Effector memory CD4-positive, alpha-beta T cell (primary cell): Measurements from ENCODE around the gene LAMC1.
A peak's percentile ranks its signal among the peaks of the same experiment; 100 is the strongest.

ENCODE experiments used
- DNase-seq, 3 donors: peaks; one replicate each; pipeline ENCODE4 v3.0.0-alpha.2; 2020
- H3K27ac ChIP-seq: 2 replicates; pipeline ENCODE4 v1.7.0; 2013; ENCODE audit warnings: mild to moderate bottlenecking, low read length, moderate library complexity; ENCODE audit not compliant: insufficient read depth, poor library complexity, severe bottlenecking
- H3K27me3 ChIP-seq: replicated peaks from 2 replicates; pipeline ENCODE4 v1.7.0; 2013; ENCODE audit warnings: mild to moderate bottlenecking, low read length; ENCODE audit not compliant: insufficient read depth, control insufficient read depth, poor library complexity, severe bottlenecking
- H3K36me3 ChIP-seq: 2 replicates; pipeline ENCODE4 v1.7.0; 2013; ENCODE audit warnings: mild to moderate bottlenecking, low read length, moderate library complexity; ENCODE audit not compliant: control insufficient read depth, insufficient read depth
- H3K4me1 ChIP-seq: 2 replicates; pipeline ENCODE4 v1.7.0; 2013; ENCODE audit warnings: low read length, mild to moderate bottlenecking; ENCODE audit not compliant: control insufficient read depth, insufficient read depth, poor library complexity, severe bottlenecking
- H3K4me3 ChIP-seq: 2 replicates; pipeline ENCODE4 v1.7.0; 2013; ENCODE audit warnings: low read length, low read depth, mild to moderate bottlenecking; ENCODE audit not compliant: insufficient read depth, poor library complexity, severe bottlenecking
- H3K9me3 ChIP-seq: 2 replicates; pipeline ENCODE4 v1.7.0; 2013; ENCODE audit warnings: mild to moderate bottlenecking, low read length, moderate library complexity; ENCODE audit not compliant: control insufficient read depth
- total RNA-seq, 3 donors: gene quantifications; one replicate each; lab custom pipeline; 2026; lab: John Stamatoyannopoulos, UW

Gene LAMC1
- 0.17 to 0.58 (median 0.44) reads per million in 3 donors for total RNA-seq

DNA sequence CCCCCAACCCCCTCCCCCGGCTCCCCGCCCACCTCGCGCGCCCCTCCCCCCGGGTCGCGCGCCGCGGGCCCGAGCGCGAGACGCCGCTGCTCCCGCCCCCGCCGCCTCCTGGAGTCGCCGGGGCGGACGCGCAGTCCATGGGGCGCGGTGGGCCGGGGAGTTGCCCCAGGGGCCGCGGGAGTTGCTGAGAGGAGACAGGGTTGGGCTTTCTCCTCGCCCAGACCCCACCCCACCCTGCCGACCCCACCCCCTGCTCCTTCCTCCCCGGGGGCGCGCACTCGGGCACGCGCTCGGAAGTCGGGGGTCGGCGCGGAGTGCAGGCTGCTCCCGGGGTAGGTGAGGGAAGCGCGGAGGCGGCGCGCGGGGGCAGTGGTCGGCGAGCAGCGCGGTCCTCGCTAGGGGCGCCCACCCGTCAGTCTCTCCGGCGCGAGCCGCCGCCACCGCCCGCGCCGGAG lies at the start of gene LAMC1:
Gene LAMC1 (plus strand): TSS at position 275 of the 455 bp plus-strand sequence. CDS start 297 bp downstream, outside the sequence.
- DNase-seq, result no peak
- Histone ChIP-seq H3K9me3 (no peaks in the 10 kb centered on the region), H3K27ac (no peak within 1 kb of the TSS), H3K4me1 (peaks cover 11% of the 10 kb centered on the region), H3K27me3 (peaks cover 16% of the 10 kb centered on the region), H3K36me3 (no peaks in the 10 kb centered on the region), H3K4me3 (peak within 1 kb of the TSS; percentile 40)

DNA sequence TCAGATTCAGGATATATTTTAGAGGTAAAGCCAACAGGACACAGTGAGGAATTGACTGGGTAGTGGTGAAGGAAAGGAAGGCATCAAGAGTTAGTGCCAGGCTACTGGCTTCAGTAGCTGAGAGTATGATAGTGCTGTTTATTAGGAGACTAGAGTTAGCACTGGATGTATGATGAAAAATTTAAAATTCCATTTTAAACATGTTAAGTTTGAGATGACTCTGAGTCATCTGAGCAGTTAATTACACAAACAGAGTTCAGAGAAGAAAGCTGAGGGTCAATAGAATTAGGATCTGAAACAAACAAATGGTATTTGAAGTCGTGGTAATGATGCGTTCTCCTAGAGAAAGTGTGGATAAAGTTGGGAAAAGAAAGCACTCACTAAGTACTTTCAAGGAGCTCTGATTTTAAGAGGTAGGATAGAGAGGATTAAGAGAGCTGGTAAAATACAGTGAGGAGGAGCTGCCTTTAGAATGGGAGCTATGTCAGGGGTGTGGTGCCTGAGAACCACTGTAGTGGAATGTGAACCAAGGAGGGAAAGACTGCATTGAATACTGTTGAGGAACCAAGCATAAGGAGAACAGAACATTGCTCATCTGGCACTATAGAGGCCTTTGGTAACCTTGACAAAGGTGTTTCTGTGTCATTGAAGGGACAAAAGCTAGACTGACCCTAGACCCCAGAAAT lies 48.6 kb upstream of the LAMC1 start:
- H3K27me3 ChIP-seq, result peaks cover 8% of the 10 kb centered on the region
- H3K27ac ChIP-seq, result no peak overlapping the region
- no peak for DNase-seq
- H3K4me3 ChIP-seq, result no peak overlapping the region
- no peaks in the 10 kb centered on the region for H3K36me3 ChIP-seq
- no peaks in the 10 kb centered on the region for H3K4me1 ChIP-seq
- H3K9me3 ChIP-seq, result no peaks in the 10 kb centered on the region

DNA sequence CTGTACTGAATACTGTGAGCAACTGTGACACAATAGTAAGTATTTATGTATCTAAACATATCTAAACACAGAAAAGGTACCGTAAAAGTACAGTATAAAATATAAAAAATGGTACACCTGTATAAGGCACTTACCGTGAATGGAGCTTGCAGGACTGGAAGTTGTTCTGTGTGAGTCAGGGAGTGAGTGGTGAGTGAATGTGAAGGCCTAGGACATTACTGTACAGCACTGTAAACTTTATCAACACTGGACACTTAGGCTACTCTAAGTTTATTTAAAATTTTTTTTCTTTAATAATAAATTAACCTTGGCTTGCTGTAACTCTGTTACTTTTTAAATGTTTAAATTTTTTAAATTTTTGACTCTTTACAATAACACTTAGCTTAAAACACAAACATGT lies 45.7 kb upstream of the LAMC1 start:
- Histone ChIP-seq H3K4me3 (no peak overlapping the region), H3K27ac (no peak overlapping the region), H3K4me1 (no peaks in the 10 kb centered on the region), H3K36me3 (no peaks in the 10 kb centered on the region), H3K9me3 (no peaks in the 10 kb centered on the region), H3K27me3 (peaks cover 4% of the 10 kb centered on the region)
- no peak for DNase-seq

DNA sequence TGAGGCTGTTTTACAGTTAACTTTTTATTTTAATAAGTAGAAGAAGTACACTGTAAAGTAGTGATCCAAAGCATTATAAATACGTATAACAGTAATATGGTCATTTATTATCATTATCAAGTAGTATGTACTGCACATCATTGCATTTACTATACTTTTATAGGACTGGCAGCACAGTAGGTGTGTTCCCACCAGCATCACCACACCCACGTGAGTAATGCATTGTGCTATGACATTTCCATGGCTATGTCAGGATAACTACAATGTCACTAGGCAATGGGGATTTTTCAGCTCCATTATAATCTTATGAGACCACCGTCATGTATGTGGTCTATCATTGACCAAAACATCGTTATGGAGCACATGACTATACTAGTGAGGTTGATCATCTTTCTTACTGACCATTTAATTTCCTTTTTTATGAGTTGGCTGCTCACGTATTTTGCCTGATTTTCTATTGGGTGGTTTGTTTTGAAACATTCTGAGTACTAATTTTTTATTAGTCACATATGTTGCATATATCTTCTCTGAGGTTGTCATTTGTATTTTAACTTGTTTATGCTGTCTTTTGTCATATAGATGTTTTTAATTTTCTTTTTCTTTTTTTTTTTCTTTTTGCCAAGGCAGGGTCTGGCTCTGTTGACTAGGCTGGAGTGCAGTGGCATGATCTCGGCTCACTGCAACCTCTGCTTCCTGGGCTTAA lies 44.9 kb upstream of the LAMC1 start:
- Histone ChIP-seq H3K4me1 (no peaks in the 10 kb centered on the region), H3K27ac (no peak overlapping the region)

DNA sequence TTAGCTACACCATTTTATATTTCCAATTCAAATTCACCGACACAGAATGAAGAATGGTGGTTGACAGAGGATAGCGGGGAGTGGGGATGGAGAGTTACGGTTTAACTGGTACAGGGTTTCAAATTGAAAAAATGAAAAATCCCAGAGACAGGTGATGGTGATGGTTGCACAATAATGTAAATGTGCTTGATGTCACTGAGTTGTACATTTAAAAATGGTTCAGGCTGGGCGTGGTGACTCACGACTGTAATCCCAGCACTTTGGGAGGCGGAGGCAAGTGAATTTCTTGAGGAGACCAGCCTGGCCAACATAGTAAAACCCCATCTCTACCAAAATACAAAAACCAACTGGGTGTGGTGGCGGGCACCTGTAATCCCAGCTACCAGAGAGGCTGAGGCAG lies 39.1 kb upstream of the LAMC1 start:
- Histone ChIP-seq H3K27me3 (no peaks in the 10 kb centered on the region), H3K36me3 (no peaks in the 10 kb centered on the region), H3K4me1 (no peaks in the 10 kb centered on the region), H3K4me3 (no peak overlapping the region), H3K27ac (no peak overlapping the region), H3K9me3 (no peaks in the 10 kb centered on the region)
- DNase-seq, result no peak

More for the DNA sequence above, 44.9 kb upstream of the LAMC1 start:
- no peak for DNase-seq
- Histone ChIP-seq H3K9me3 (no peaks in the 10 kb centered on the region), H3K36me3 (no peaks in the 10 kb centered on the region), H3K27me3 (peaks cover 4% of the 10 kb centered on the region), H3K4me3 (no peak overlapping the region)

DNA sequence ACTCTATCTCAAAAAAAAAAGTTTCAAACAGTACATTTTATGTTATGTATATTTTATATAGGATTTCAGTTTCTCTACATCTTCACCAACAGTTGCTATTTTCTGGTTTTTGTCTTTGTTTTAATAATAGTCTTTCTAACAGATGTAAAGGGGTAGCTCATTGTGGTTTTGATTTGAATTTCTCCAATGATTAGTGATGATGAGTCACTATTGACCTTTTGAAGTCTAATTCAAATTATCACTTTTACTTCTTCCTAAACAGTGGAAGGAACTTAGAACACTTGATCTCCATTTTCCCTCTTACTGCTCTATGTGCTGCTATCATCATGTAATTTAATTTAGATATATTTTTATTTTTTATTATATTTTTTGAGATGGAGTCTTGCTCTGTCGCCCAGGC lies 38.6 kb upstream of the LAMC1 start:
- H3K9me3 ChIP-seq, result no peaks in the 10 kb centered on the region
- no peak overlapping the region for H3K4me3 ChIP-seq
- H3K27me3 ChIP-seq, result no peaks in the 10 kb centered on the region
- no peak for DNase-seq
- H3K27ac ChIP-seq, result no peak overlapping the region
- no peaks in the 10 kb centered on the region for H3K4me1 ChIP-seq
- no peaks in the 10 kb centered on the region for H3K36me3 ChIP-seq

DNA sequence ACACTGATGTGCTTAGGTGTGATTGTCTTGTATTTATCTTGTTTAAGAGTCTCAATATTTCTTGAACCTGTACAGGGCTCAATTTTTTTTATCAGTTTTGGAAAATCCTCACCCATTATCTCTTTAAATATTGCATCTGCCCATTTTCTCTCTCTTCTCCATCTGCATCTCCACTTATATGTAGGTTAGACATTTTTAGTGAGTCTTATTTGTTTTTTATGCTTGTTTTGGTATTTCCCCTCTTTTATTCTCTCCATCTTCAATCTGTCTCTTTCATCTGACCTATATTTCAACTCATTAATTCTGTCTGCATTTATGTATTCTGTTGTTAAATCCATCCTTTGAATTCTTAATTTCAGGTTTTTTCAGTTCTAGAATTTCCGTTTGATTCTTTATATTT lies 37.3 kb upstream of the LAMC1 start:
- Histone ChIP-seq H3K4me1 (no peaks in the 10 kb centered on the region), H3K27ac (no peak overlapping the region), H3K36me3 (no peaks in the 10 kb centered on the region), H3K27me3 (no peaks in the 10 kb centered on the region), H3K4me3 (no peak overlapping the region), H3K9me3 (no peaks in the 10 kb centered on the region)
- DNase-seq, result no peak

DNA sequence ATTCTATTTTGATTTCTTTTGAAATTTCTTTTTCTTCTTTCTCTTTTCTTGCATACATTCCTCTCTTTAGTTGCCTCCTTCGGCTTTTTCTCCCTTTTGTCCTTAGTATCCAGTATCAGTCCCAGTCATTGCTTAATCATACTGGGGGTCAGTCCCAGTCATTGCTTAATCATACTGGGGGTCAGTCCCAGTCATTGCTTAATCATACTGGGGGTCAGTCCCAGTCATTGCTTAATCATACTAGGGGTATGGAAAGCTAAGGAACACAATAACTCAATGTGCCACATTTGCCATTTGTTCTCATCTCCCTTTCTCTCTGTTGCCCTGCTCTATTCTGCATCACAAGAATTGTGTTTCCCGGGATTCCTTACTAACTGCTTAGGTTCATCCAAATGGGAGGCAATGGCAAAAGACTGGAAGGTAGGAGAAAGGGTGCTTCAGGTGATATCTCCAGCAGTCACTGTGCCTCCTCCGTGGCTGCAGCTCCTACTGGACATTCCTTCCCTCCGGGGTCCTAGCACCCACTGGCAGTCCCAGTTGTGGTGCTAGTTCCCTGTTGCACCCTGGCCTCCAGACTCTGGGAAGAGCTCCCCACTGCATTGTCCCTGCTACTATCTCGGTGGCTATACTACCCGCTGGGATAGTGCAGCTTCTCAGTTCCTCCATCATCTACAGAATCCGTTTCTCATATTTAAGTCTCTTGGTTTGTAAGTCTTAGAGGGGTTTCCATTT lies 32.6 kb upstream of the LAMC1 start:
- DNase-seq, result no peak
- Histone ChIP-seq H3K4me3 (no peak overlapping the region), H3K4me1 (no peaks in the 10 kb centered on the region), H3K36me3 (no peaks in the 10 kb centered on the region), H3K27ac (no peak overlapping the region), H3K9me3 (no peaks in the 10 kb centered on the region), H3K27me3 (no peaks in the 10 kb centered on the region)

DNA sequence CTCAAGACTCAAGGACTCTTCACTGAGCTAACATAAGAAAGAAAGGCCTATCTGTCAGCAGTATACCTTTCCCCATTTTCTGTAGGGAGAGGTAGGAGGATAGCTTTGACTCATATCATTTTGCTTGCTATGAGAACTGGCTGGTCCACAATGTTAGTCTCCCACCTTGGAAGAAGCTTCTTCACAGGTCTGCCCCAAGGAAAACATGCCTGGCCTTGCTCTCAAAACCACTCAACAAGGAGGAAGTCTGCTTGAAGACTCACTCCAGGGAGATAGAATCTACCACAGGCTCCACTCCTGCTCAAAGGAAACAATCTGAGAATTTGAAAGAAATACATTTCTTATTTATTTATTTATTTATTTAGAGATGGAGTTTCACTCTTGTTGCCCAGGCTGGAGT lies 29.5 kb upstream of the LAMC1 start:
- no peaks in the 10 kb centered on the region for H3K36me3 ChIP-seq
- no peaks in the 10 kb centered on the region for H3K4me1 ChIP-seq
- no peak overlapping the region for H3K27ac ChIP-seq
- H3K9me3 ChIP-seq, result no peaks in the 10 kb centered on the region
- H3K4me3 ChIP-seq, result no peak overlapping the region
- no peak for DNase-seq
- no peaks in the 10 kb centered on the region for H3K27me3 ChIP-seq

DNA sequence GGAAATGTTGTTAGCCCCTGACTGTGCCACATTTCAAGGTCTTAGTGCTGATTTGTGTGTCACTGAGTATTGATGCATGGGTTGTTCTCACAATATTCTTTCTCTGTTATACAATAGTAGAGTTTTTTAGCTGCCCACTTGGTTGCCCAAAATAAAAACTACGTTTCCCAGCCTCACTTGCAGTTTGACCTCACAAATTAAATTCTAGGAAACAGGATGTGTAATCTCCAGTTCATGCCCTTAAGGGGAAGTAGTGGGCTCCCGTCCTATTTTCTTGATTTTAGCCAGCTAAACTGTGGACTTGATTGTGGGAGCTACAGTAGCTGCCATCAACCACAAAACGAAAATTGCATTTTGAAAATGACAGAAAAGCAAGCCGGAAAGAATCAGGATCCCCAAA lies 27.3 kb upstream of the LAMC1 start:
- H3K27me3 ChIP-seq, result no peaks in the 10 kb centered on the region
- no peaks in the 10 kb centered on the region for H3K9me3 ChIP-seq
- no peaks in the 10 kb centered on the region for H3K4me1 ChIP-seq
- no peak overlapping the region for H3K4me3 ChIP-seq
- no peak for DNase-seq
- H3K27ac ChIP-seq, result no peak overlapping the region
- H3K36me3 ChIP-seq, result no peaks in the 10 kb centered on the region
